Keratinocyte (primary cell): ENCODE results near the gene LTBP2. TPM values are rescaled to one million over a fixed set of nuclear protein-coding genes. Genes with fewer than 3 reads are reported as not detected.

Experiments
- DNase-seq: peaks from one replicate; pipeline ENCODE4 v3.0.0-alpha.2; 2011; ENCODE audit warnings: low read depth, missing footprints, low spot score
- FAIRE-seq: peaks from 2 replicates; lab custom pipeline; 2011; peaks lifted over from hg19 to GRCh38; lab: Jason Lieb, UNC
- H2AFZ ChIP-seq: 2 replicates; pipeline ENCODE4 v1.6.0; 2012; ENCODE audit warnings: low read length, control low read depth, inconsistent platforms; ENCODE audit not compliant: control insufficient read depth
- H3K27ac ChIP-seq: 2 replicates; pipeline ENCODE4 v1.5.1; 2011; ENCODE audit warnings: low read length; ENCODE audit not compliant: control insufficient read depth, insufficient read depth
- H3K27me3 ChIP-seq: 3 replicates; pipeline ENCODE4 v1.6.0; 2011; ENCODE audit warnings: low read length; ENCODE audit not compliant: control insufficient read depth, insufficient read depth; ENCODE audit errors: extremely low read depth
- H3K36me3 ChIP-seq, 2 experiments: 2 replicates in 1 of 2; 3 replicates in 1 of 2; pipeline ENCODE4 v1.5.1; 2011; ENCODE audit warnings: low read length in 2 of 2, mild to moderate bottlenecking in 1 of 2; ENCODE audit not compliant: control insufficient read depth in 2 of 2, insufficient read depth in 2 of 2; ENCODE audit errors: extremely low read depth in 1 of 2
- H3K4me1 ChIP-seq: 3 replicates; pipeline ENCODE4 v1.5.1; 2011; ENCODE audit warnings: low read length; ENCODE audit not compliant: control insufficient read depth, insufficient read depth; ENCODE audit errors: extremely low read depth
- H3K4me2 ChIP-seq: 3 replicates; pipeline ENCODE4 v1.6.0; 2011; ENCODE audit warnings: low read depth, low read length; ENCODE audit not compliant: control insufficient read depth, insufficient read depth; ENCODE audit errors: extremely low read depth
- H3K4me3 ChIP-seq, 3 experiments: fragments of 200-600 bp in 1 of 3; sonication (generic) in 1 of 3; 2 replicates in 2 of 3; 3 replicates in 1 of 3; pipeline ENCODE4 v1.5.1; 2011 to 2016; ENCODE audit warnings: low read length in 3 of 3, mild to moderate bottlenecking in 3 of 3, control low read depth in 2 of 3, inconsistent platforms in 1 of 3, low read depth in 1 of 3, mixed read lengths in 1 of 3, mixed run types in 1 of 3, moderate library complexity in 1 of 3; ENCODE audit not compliant: control insufficient read depth in 2 of 3, insufficient read depth in 2 of 3; ENCODE audit errors: extremely low read depth in 1 of 3
- H3K79me2 ChIP-seq: 2 replicates; pipeline ENCODE4 v1.6.0; 2012; ENCODE audit warnings: low read length; ENCODE audit not compliant: control insufficient read depth, insufficient read depth
- H3K9ac ChIP-seq: 3 replicates; pipeline ENCODE4 v1.6.0; 2011; ENCODE audit warnings: low read length; ENCODE audit not compliant: control insufficient read depth, insufficient read depth; ENCODE audit errors: extremely low read depth
- H3K9me1 ChIP-seq: 3 replicates; pipeline ENCODE4 v1.6.0; 2011; ENCODE audit warnings: low read length; ENCODE audit not compliant: control insufficient read depth, insufficient read depth; ENCODE audit errors: extremely low read depth
- H3K9me3 ChIP-seq: 2 replicates; pipeline ENCODE4 v1.5.1; 2012; ENCODE audit warnings: low read depth, low read length; ENCODE audit not compliant: control insufficient read depth
- H4K20me1 ChIP-seq: 3 replicates; pipeline ENCODE4 v1.6.0; 2011; ENCODE audit warnings: low read length; ENCODE audit not compliant: control insufficient read depth, insufficient read depth; ENCODE audit errors: extremely low read depth
- CTCF ChIP-seq, 3 experiments: IDR thresholded peaks in 1 of 3; conservative IDR thresholded peaks in 1 of 3; optimal IDR thresholded peaks in 1 of 3; 2 replicates in 2 of 3; 3 replicates in 1 of 3; pipeline versions ENCODE3 to v1.5.1; 2011; ENCODE audit warnings: low read length in 3 of 3, mild to moderate bottlenecking in 3 of 3, moderate library complexity in 2 of 3, control low read depth in 1 of 3, inconsistent platforms in 1 of 3; ENCODE audit not compliant: insufficient read depth in 2 of 3; ENCODE audit errors: extremely low read depth in 1 of 3
- EZH2 ChIP-seq: IDR thresholded peaks from one replicate; pipeline ENCODE4 v1.6.1; 2012; ENCODE audit warnings: inconsistent platforms, mild to moderate bottlenecking, low read length, moderate library complexity
- dilution Hi-C: fragments of 300-500 bp; cut with MboI; formaldehyde crosslinking; loops from one replicate; pipeline ENCODE4 v1.7.0; 2020; ENCODE audit warnings: low sequenced_read_pairs; ENCODE audit not compliant: extremely low pct_ligation_motif_present
- polyA plus RNA-seq, 5 experiments: library from polyadenylated mRNA; depleted of rRNA in 3 of 5; stranded (reverse) in 3 of 5; stranded (forward) in 1 of 5; unstranded in 1 of 5; fragments of >200 nt; gene quantifications; 1 replicate in 1 of 5; 2 replicates in 3 of 5; 3 replicates in 1 of 5; pipeline versions ENCODE4 v1.2.1 to v1.2.3, GENCODE V29; 2011 to 2012; ENCODE audit warnings: missing spikeins in 2 of 5, low read depth in 1 of 5, low replicate concordance in 1 of 5

The LTBP2 gene
- polyA plus RNA-seq, 1 donor (not counting 4 experiments of a cell fraction or from before 2014, with no cell fraction given): 23.9 TPM

GRCh38 chr14:74508844-74509428, 103.1 kb downstream of the LTBP2 start:
- Histone ChIP-seq H3K4me1 (peaks cover 11% of the 10 kb centered on the region), H2AFZ (no peak overlapping the region), H3K36me3 (peaks cover 63 to 71% of the 10 kb centered on the region in 2 experiments), H3K27me3 (no peaks in the 10 kb centered on the region), H3K9me3 (no peaks in the 10 kb centered on the region), H3K9ac (no peak overlapping the region), H3K9me1 (no peaks in the 10 kb centered on the region), H3K4me3 (no peak overlapping the region), H3K4me2 (no peak overlapping the region), H4K20me1 (no peaks in the 10 kb centered on the region), H3K79me2 (no peaks in the 10 kb centered on the region), H3K27ac (no peak overlapping the region)
- no peak for FAIRE-seq
- no peak for DNase-seq
- TF ChIP-seq CTCF (optimal IDR thresholded peaks at IDR 0.05 in 1 of 3, IDR thresholded peaks at IDR 0.05 in 1 of 3, conservative IDR thresholded peaks at IDR 0.05 in 1 of 3; ENCODE audit: extremely low read depth in 1 of 3, insufficient read depth in 2 of 3, low read length in 3 of 3) (no peak), EZH2 (no peak)
- dilution Hi-C loops: no loop called here

- Histone ChIP-seq H4K20me1 (no peaks in the 10 kb centered on the region), H3K9me3 (no peaks in the 10 kb centered on the region), H3K9ac (no peak overlapping the region), H3K9me1 (no peaks in the 10 kb centered on the region), H3K27ac (no peak overlapping the region), H3K79me2 (no peaks in the 10 kb centered on the region), H3K27me3 (no peaks in the 10 kb centered on the region), H3K4me2 (no peak overlapping the region), H3K4me3 (no peak overlapping the region), H3K4me1 (peaks cover 15% of the 10 kb centered on the region), H3K36me3 (peaks cover 67 to 70% of the 10 kb centered on the region in 2 experiments), H2AFZ (no peak overlapping the region)
- dilution Hi-C loops: no loop called here
- FAIRE-seq (no peak), DNase-seq (no peak)
- TF ChIP-seq CTCF (optimal IDR thresholded peaks at IDR 0.05 in 1 of 3, IDR thresholded peaks at IDR 0.05 in 1 of 3, conservative IDR thresholded peaks at IDR 0.05 in 1 of 3; ENCODE audit: extremely low read depth in 1 of 3, insufficient read depth in 2 of 3, low read length in 3 of 3): peak; percentile 20 to 39 (median 34)
- no peak for TF ChIP-seq EZH2
Measured at GRCh38 chr14:74508292-74508731, 103.7 kb downstream of the LTBP2 start.
